Measurements from ENCODE around the gene NUPR1.
"Not testable (repeated sequence)": the region's sequence is repeated elsewhere in the genome, so short reads cannot be mapped to it uniquely, and the experiment has no call there.

The NUPR1 gene

GRCh38 chr16:28486266-28486665, 52.5 kb downstream of the NUPR1 start:
- POLR2A ChIA-PET = no interaction called here
- H3K36me3 ChIP-seq (ENCODE audit: control insufficient read depth in 2 of 2, insufficient read depth in 1 of 2, low read length in 2 of 2) = peaks cover 3 to 43% of the 10 kb centered on the region in 2 experiments; a peak in 2 of 3 replicates
- TF ChIP-seq KLF8 (tag by site-specific recombination; IDR thresholded peaks at IDR 0.05) (no peak), ZNF837 (tag by site-specific recombination; IDR thresholded peaks at IDR 0.05) (no peak), WT1 (tag by site-specific recombination; IDR thresholded peaks at IDR 0.05) (no peak), ZNF777 (tag by site-specific recombination; IDR thresholded peaks at IDR 0.05; ENCODE audit: borderline replicate concordance) (no peak), ZNF398 (tag by site-specific recombination; IDR thresholded peaks at IDR 0.05) (no peak), HOXC10 (CRISPR knock-in tag; IDR thresholded peaks at IDR 0.05) (no peak), ZNF214 (tag by site-specific recombination; IDR thresholded peaks at IDR 0.05; ENCODE audit: borderline replicate concordance) (no peak), ZNF26 (tag by site-specific recombination; IDR thresholded peaks at IDR 0.05) (no peak), ZNF513 (tag by site-specific recombination; IDR thresholded peaks at IDR 0.05) (no peak), ZNF140 (tag by site-specific recombination; IDR thresholded peaks at IDR 0.05) (no peak), SP3 (tag by site-specific recombination; IDR thresholded peaks at IDR 0.05) (no peak), ZNF174 (tag by site-specific recombination; IDR thresholded peaks at IDR 0.05) (no peak), ZNF155 (tag by site-specific recombination; IDR thresholded peaks at IDR 0.05) (no peak), ZNF311 (tag by site-specific recombination; IDR thresholded peaks at IDR 0.05; ENCODE audit: borderline replicate concordance) (no peak), ZNF610 (tag by site-specific recombination; IDR thresholded peaks at IDR 0.05; ENCODE audit: borderline replicate concordance) (no peak), ZNF280D (tag by site-specific recombination; IDR thresholded peaks at IDR 0.05) (no peak), ZNF585B (tag by site-specific recombination; IDR thresholded peaks at IDR 0.05) (no peak)

GRCh38 chr16:28483361-28483760, 55.4 kb downstream of the NUPR1 start:
- CTCF ChIA-PET; H3K4me3 ChIP-seq (ENCODE audit: low read depth, low read length); H3K27ac ChIP-seq (ENCODE audit: extremely low read depth, low read depth, low read length); H3K4me1 ChIP-seq (ENCODE audit: control insufficient read depth, insufficient read depth, low read length); H3K9me3 ChIP-seq (ENCODE audit: control insufficient read depth, insufficient read depth, low read depth, low read length): not testable (repeated sequence)
- POLR2A ChIA-PET = interaction anchor here (0.7 kb wide), 1 partner anchor 58 kb away, joined by 6 read pairs; no protein-coding TSS in a partner anchor
- H3K36me3 ChIP-seq (ENCODE audit: control insufficient read depth in 2 of 2, insufficient read depth in 1 of 2, low read length in 2 of 2) = peaks cover 0 to 53% of the 10 kb centered on the region in 2 experiments; a peak in 2 of 3 replicates

More at GRCh38 chr16:28486266-28486665, 52.5 kb downstream of the NUPR1 start:
- no peak overlapping the region for H3K4me3 ChIP-seq (ENCODE audit: low read depth, low read length)
- no peak overlapping the region for H3K27ac ChIP-seq (ENCODE audit: extremely low read depth, low read depth, low read length)
- H3K9me3 ChIP-seq (ENCODE audit: control insufficient read depth, insufficient read depth, low read depth, low read length) = no peaks in the 10 kb centered on the region
- CTCF ChIA-PET = no interaction called here
- H3K4me1 ChIP-seq (ENCODE audit: control insufficient read depth, insufficient read depth, low read length) = no peaks in the 10 kb centered on the region

Data from HEK293 (cell line).